Measurements from ENCODE around the gene SNAP25. TPM values are rescaled to one million over a fixed set of nuclear protein-coding genes. Genes with fewer than 3 reads are reported as not detected.

SNAP25 gene
- total and polyA plus RNA-seq, 10 of the 15 experiments (the other 5 are each of a cell fraction or from before 2014, with no cell fraction given), result not detected

DNA sequence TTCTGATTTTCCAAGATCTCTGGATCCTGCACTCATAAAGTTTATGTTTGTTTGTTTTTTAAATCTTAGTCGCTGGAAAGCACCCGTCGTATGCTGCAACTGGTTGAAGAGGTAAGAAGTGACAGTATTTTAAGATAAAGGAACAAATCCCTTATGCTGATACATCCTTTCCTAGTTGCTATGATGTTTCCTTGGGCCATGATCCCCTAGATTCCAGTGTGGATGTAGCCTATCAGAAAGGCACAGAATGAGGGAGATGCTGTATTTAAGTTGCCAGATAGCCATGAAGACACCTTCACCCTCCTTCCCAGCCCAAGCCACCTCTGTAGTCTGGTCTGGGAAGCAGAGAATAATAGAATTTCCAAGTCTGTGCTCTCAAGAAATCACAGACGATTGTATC is 59.0 kb downstream of the SNAP25 start (continued):
- TF ChIP-seq ZZZ3 (IDR thresholded peaks at IDR 0.05; ENCODE audit: control insufficient read depth, insufficient read length, low read depth), result no peak
- TF ChIP-seq HCFC1 (IDR thresholded peaks at IDR 0.05; ENCODE audit: low read length), result no peak
- no peak for TF ChIP-seq YY1 (IDR thresholded peaks at IDR 0.05; ENCODE audit: low read depth, low read length)
- TF ChIP-seq ZBTB40 (IDR thresholded peaks at IDR 0.05; ENCODE audit: borderline replicate concordance), result no peak
- no peak for TF ChIP-seq HDAC6 (IDR thresholded peaks at IDR 0.05; ENCODE audit: unreplicated experiment)
- no peak for TF ChIP-seq MEF2B (IDR thresholded peaks at IDR 0.05; ENCODE audit: partially characterized antibody, poor library complexity, severe bottlenecking)
- no peak for TF ChIP-seq WRNIP1 (IDR thresholded peaks at IDR 0.05; ENCODE audit: borderline replicate concordance, low read depth, low read length)

DNA sequence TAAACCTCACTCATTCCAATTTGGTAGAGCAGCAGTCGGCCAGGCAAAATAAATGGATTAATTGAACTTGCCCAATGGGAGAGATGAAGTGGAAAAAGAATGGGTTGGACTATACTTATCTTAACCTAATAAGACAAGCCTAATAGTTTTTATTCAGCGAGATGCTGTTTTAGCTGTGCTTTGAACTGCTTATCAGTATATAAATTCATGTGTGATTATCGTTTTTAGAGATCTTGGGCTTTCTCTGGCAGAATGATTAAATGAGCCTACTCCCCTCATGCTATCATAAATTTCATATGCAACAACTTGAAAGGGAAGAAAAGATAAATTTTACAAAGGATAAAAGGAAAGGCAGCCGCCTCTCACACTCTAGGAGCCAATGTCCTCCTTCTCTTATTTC is 59.8 kb downstream of the SNAP25 start:
- BruUV-seq (replicated peaks), result no TSS peak
- Histone ChIP-seq H3K9ac (ENCODE audit: control insufficient read depth, insufficient read depth, low read length) (no peak overlapping the region), H2AFZ (ENCODE audit: control insufficient read depth, low read depth, low read length) (no peak overlapping the region), H3K4me1 (ENCODE audit: control insufficient read depth, insufficient read depth, low read length) (no peaks in the 10 kb centered on the region), H3K4me3 (no peak overlapping the region), H3K4me2 (ENCODE audit: control insufficient read depth, insufficient read depth) (no peak overlapping the region), H3K9me3 (replicated peaks; ENCODE audit: control insufficient read depth, insufficient read depth, low read length) (no peaks in the 10 kb centered on the region), H3K36me3 (ENCODE audit: control insufficient read depth in 2 of 2, insufficient read depth in 2 of 2, low read length in 1 of 2) (no peaks in the 10 kb centered on the region), H3K27me3 (replicated peaks in 1 of 2; ENCODE audit: control insufficient read depth in 2 of 2, insufficient read depth in 2 of 2, low read length in 1 of 2) (no peaks in the 10 kb centered on the region), H3K27ac (ENCODE audit: control insufficient read depth, insufficient read depth) (no peak overlapping the region), H4K20me1 (ENCODE audit: control insufficient read depth, insufficient read depth) (no peaks in the 10 kb centered on the region), H3K79me2 (ENCODE audit: control insufficient read depth, insufficient read depth, low read length) (no peaks in the 10 kb centered on the region)
- ChIA-PET CTCF (no interaction called here), POLR2A (no interaction called here), SMC1A (ENCODE audit: uncharacterized antibody, unreplicated experiment) (no interaction called here), RAD21 (ENCODE audit: unreplicated experiment) (no interaction called here)
- FAIRE-seq (no peak), ATAC-seq (no peak), DNase-seq (ENCODE audit: low read depth, low spot score) (no peak)
- intact Hi-C loops (cut with micrococcal nuclease; ENCODE audit: unreplicated experiment) (no loop called here), in situ Hi-C loops (cut with MboI) (no loop called here)
- WGBS (ENCODE audit: insufficient coverage, insufficient replicate concordance, low lambda C conversion rate, missing lambda C conversion rate), result 6% methylated on average over 4 of the region's 4 CpGs
- no peak for TF ChIP-seq SREBF1 (IDR thresholded peaks at IDR 0.05; ENCODE audit: low read length)
